ENCODE results near the gene IGLL1.

DNA sequence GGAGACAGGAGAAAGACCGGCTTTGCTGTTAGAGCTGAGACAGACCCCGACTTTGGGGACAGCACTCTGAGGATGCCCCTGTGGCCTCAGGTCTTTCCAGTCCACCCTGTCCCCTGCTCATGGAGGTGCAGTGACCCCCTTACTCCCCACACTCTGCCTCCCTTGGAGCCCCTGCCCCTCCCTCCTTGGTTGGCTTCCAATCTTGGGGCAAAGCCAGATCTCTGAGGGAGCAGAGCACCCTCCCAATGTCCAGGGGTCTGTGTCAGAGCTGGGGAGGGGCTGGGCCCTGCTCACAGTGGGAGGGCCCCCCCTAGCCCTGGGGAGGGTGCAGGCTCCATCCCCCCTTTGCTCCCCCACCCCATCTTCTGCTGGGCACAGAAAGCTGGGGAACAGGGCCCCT, 50.0 kb downstream of the IGLL1 start:
- TF ChIP-seq EZH2 (IDR thresholded peaks at IDR 0.05; ENCODE audit: insufficient read depth, poor library complexity, severe bottlenecking) (no peak), EZH2phosphoT487 (IDR thresholded peaks at IDR 0.05; ENCODE audit: insufficient read depth, low read depth) (no peak)

All from GM23248 (cell line).